GM20000 (cell line): ENCODE measurements around the gene MTHFR.

Experiments
- DNase-seq: peaks from one replicate; pipeline ENCODE4 v3.0.0; 2012; ENCODE audit warnings: low spot score
- CTCF ChIP-seq: IDR thresholded peaks from 2 replicates; pipeline ENCODE4 v1.5.1; 2012; ENCODE audit warnings: mild to moderate bottlenecking, control low read depth; ENCODE audit errors: extremely low read depth, missing control alignments

Gene MTHFR

GRCh38 chr1:11768821-11769220 is 36.9 kb downstream of the MTHFR start:
- TF ChIP-seq CTCF: no peak
- no peak for DNase-seq

- no peak for DNase-seq
Measured at GRCh38 chr1:11767922-11768704, 37.7 kb downstream of the MTHFR start.

GRCh38 chr1:11766429-11766776 is 39.4 kb downstream of the MTHFR start:
- DNase-seq: no peak
- no peak for TF ChIP-seq CTCF

More at GRCh38 chr1:11767922-11768704, 37.7 kb downstream of the MTHFR start:
- no peak for TF ChIP-seq CTCF

- TF ChIP-seq CTCF: no peak
- DNase-seq: no peak
Measured at GRCh38 chr1:11765661-11766428, 39.9 kb downstream of the MTHFR start.

- no peak for TF ChIP-seq CTCF
- DNase-seq: no peak
Measured at GRCh38 chr1:11764519-11764918, 41.2 kb downstream of the MTHFR start.

- no peak for TF ChIP-seq CTCF
- DNase-seq: no peak
Measured at GRCh38 chr1:11764115-11764514, 41.6 kb downstream of the MTHFR start.

- TF ChIP-seq CTCF: no peak
- no peak for DNase-seq
Measured at GRCh38 chr1:11761988-11762406, 43.8 kb downstream of the MTHFR start, which contains the start of gene C1orf167. TSS of gene C1orf167 (plus strand) at chr1:11762193. CDS start at chr1:11764401, 2,208 bp downstream.
